Endothelial cell of umbilical vein (primary cell): ENCODE results near the gene PDSS2. TPM values are rescaled to one million over a fixed set of nuclear protein-coding genes. Genes with fewer than 3 reads are reported as not detected.

Source experiments
- BruUV-seq: library from RNA; stranded (reverse); fragments of 400-500 nt; replicated peaks from 2 replicates; lab custom pipeline; 2021; lab: Mats Ljungman, UMichigan
- CTCF ChIA-PET: fragments of 300-600, 350-600 bp; sonication (Branson Sonifier 250); formaldehyde crosslinking; loops from one replicate; lab custom pipeline; 2021; ENCODE audit warnings: antibody characterized with exemption, inconsistent platforms; lab: Charles Lee
- POLR2A ChIA-PET: fragments of 300-600, 350-600 bp; sonication (Branson Sonifier 250); formaldehyde crosslinking; loops from one replicate; lab custom pipeline; 2021; ENCODE audit warnings: antibody characterized with exemption, inconsistent platforms; lab: Charles Lee
- DNase-seq: peaks from one replicate; pipeline ENCODE4 v3.0.0-alpha.2; 2011; ENCODE audit warnings: low read depth, low spot score
- FAIRE-seq: peaks from 2 replicates; lab custom pipeline; 2011; peaks lifted over from hg19 to GRCh38; lab: Jason Lieb, UNC
- H2AFZ ChIP-seq: 2 replicates; pipeline ENCODE4 v1.6.0; 2012; ENCODE audit warnings: low read depth, low read length, control low read depth, inconsistent platforms
- H3K27ac ChIP-seq: 2 replicates; pipeline ENCODE4 v1.5.1; 2011; ENCODE audit warnings: low read depth, mild to moderate bottlenecking, control low read depth, low read length, moderate library complexity; ENCODE audit not compliant: insufficient read depth
- H3K27me3 ChIP-seq, 2 experiments: 2 replicates each; pipeline versions ENCODE4 v1.6.0 to v1.6.1; 2011; ENCODE audit warnings: low read length in 2 of 2, mixed read lengths in 1 of 2; ENCODE audit not compliant: control insufficient read depth in 2 of 2, insufficient read depth in 2 of 2
- H3K36me3 ChIP-seq, 2 experiments: 2 replicates in 1 of 2; 3 replicates in 1 of 2; pipeline ENCODE4 v1.5.1; 2011; ENCODE audit warnings: low read length in 2 of 2, mild to moderate bottlenecking in 1 of 2, moderate library complexity in 1 of 2; ENCODE audit not compliant: control insufficient read depth in 2 of 2, insufficient read depth in 2 of 2; ENCODE audit errors: extremely low read depth in 1 of 2
- H3K4me1 ChIP-seq: 3 replicates; pipeline ENCODE4 v1.5.1; 2011; ENCODE audit warnings: mild to moderate bottlenecking, low read length; ENCODE audit not compliant: control insufficient read depth, insufficient read depth; ENCODE audit errors: extremely low read depth
- H3K4me2 ChIP-seq: 2 replicates; pipeline ENCODE4 v1.6.1; 2011; ENCODE audit warnings: low read length, control low read depth, mixed read lengths; ENCODE audit not compliant: insufficient read depth
- H3K4me3 ChIP-seq, 3 experiments: fragments of 200-600 bp in 1 of 3; sonication (generic), shearing (Covaris generic) in 1 of 3; replicated peaks in 1 of 3; 2 replicates each; pipeline ENCODE4 v1.5.1; 2011 to 2016; ENCODE audit warnings: control low read depth in 3 of 3, low read length in 3 of 3, mild to moderate bottlenecking in 2 of 3, inconsistent platforms in 1 of 3, low read depth in 1 of 3, moderate library complexity in 1 of 3; ENCODE audit not compliant: insufficient read depth in 1 of 3
- H3K79me2 ChIP-seq: 2 replicates; pipeline ENCODE4 v1.6.0; 2012; ENCODE audit warnings: low read length, inconsistent platforms; ENCODE audit not compliant: control insufficient read depth, insufficient read depth
- H3K9ac ChIP-seq: replicated peaks from 2 replicates; pipeline ENCODE3; 2011; ENCODE audit warnings: low read length, control low read depth; ENCODE audit not compliant: insufficient read depth; ENCODE audit errors: extremely low read depth
- H3K9me1 ChIP-seq: replicated peaks from 3 replicates; pipeline ENCODE4 v1.6.0; 2011; ENCODE audit warnings: mild to moderate bottlenecking, low read length; ENCODE audit not compliant: control insufficient read depth, insufficient read depth; ENCODE audit errors: extremely low read depth
- H3K9me3 ChIP-seq: replicated peaks from 2 replicates; pipeline ENCODE4 v1.5.1; 2012; ENCODE audit warnings: low read length, inconsistent platforms; ENCODE audit not compliant: control insufficient read depth, insufficient read depth
- H4K20me1 ChIP-seq: replicated peaks from 2 replicates; pipeline ENCODE3; 2011; ENCODE audit warnings: mild to moderate bottlenecking, low read length; ENCODE audit not compliant: control insufficient read depth, insufficient read depth; ENCODE audit errors: extremely low read depth
- CTCF ChIP-seq, 2 donors: IDR thresholded peaks; 1 replicate in 1 of 2; 2 replicates in 1 of 2; pipeline ENCODE4 v1.5.1; 2011; ENCODE audit warnings: low read length in 2 of 2, mild to moderate bottlenecking in 2 of 2, moderate library complexity in 2 of 2, control low read depth in 1 of 2, inconsistent platforms in 1 of 2, low read depth in 1 of 2; ENCODE audit not compliant: insufficient read depth in 1 of 2; ENCODE audit errors: extremely low read depth in 1 of 2
- EZH2 ChIP-seq: IDR thresholded peaks from 2 replicates; pipeline ENCODE4 v1.6.1; 2012; ENCODE audit warnings: borderline replicate concordance, low read depth, mild to moderate bottlenecking, moderate library complexity, low read length, inconsistent platforms; ENCODE audit not compliant: severe bottlenecking
- FOS ChIP-seq: IDR thresholded peaks from 2 replicates; pipeline ENCODE4 v1.6.1; 2011; ENCODE audit warnings: mild to moderate bottlenecking, low read length, moderate library complexity, borderline replicate concordance; ENCODE audit not compliant: insufficient read depth
- GATA2 ChIP-seq: IDR thresholded peaks from 2 replicates; pipeline ENCODE4 v1.7.0; 2011; ENCODE audit warnings: low read depth, mild to moderate bottlenecking, moderate library complexity, mixed read lengths, low read length; ENCODE audit not compliant: insufficient read length, insufficient read depth
- JUN ChIP-seq: IDR thresholded peaks from 2 replicates; pipeline ENCODE4 v1.6.1; 2011; ENCODE audit warnings: borderline replicate concordance, low read depth; ENCODE audit not compliant: insufficient read length, insufficient read depth
- MAX ChIP-seq: IDR thresholded peaks from 2 replicates; pipeline ENCODE4 v1.6.1; 2011; ENCODE audit not compliant: insufficient read depth, insufficient read length
- MYC ChIP-seq: IDR thresholded peaks from one replicate; pipeline ENCODE4 v1.6.1; 2011; ENCODE audit warnings: mild to moderate bottlenecking, low read depth, low read length
- POLR2A ChIP-seq: IDR thresholded peaks from 2 replicates; pipeline ENCODE4 v1.6.1; 2012; ENCODE audit warnings: low read depth, mild to moderate bottlenecking, control low read depth, low read length
- POLR2AphosphoS5 ChIP-seq: IDR thresholded peaks from 2 replicates; pipeline ENCODE4 v1.6.1; 2012; ENCODE audit warnings: low read depth, mild to moderate bottlenecking, control low read depth, low read length, moderate library complexity; ENCODE audit not compliant: insufficient read depth
- dilution Hi-C: fragments of 300-500 bp; cut with MboI; formaldehyde crosslinking; loops from one replicate; pipeline ENCODE4 v1.15.0; 2019; ENCODE audit warnings: low sequenced_read_pairs; ENCODE audit not compliant: extremely low pct_ligation_motif_present
- intact Hi-C: fragments of 100-400 bp; cut with micrococcal nuclease; formaldehyde crosslinking; loops from one replicate; pipeline ENCODE4 v1.10.0; 2022
- polyA plus RNA-seq, 4 experiments: library from polyadenylated mRNA; depleted of rRNA in 3 of 4; stranded (reverse) in 3 of 4; unstranded in 1 of 4; fragments of >200 nt; gene quantifications; 2 replicates each; pipeline versions ENCODE4 v1.2.1 to v1.2.3, GENCODE V29; 2011 to 2012; ENCODE audit warnings: missing spikeins in 1 of 4
- total RNA-seq: library from RNA; stranded (reverse); gene quantifications from 2 replicates; pipeline ENCODE4 v1.2.3, GENCODE V29; 2021

The PDSS2 gene
- total and polyA plus RNA-seq, 2 donors (not counting 3 experiments of a cell fraction or from before 2014, with no cell fraction given): 7.6 to 9.3 TPM

- H3K4me1 ChIP-seq: no peaks in the 10 kb centered on the region
- no TSS peak for BruUV-seq
- no peaks in the 10 kb centered on the region for H4K20me1 ChIP-seq
- no peak for FAIRE-seq
- CTCF ChIA-PET: interaction anchor here (1.1 kb wide), 1 partner anchor 128 kb away, joined by 3 read pairs; no protein-coding TSS in a partner anchor
- H3K79me2 ChIP-seq: no peaks in the 10 kb centered on the region
- dilution Hi-C loops: no loop called here
- H3K9me3 ChIP-seq: no peaks in the 10 kb centered on the region
- no peaks in the 10 kb centered on the region for H3K36me3 ChIP-seq
- no peak for DNase-seq
- TF ChIP-seq FOS (no peak), MYC (no peak), POLR2A (no peak), CTCF (IDR thresholded peaks at IDR 0.05; ENCODE audit: extremely low read depth in 1 of 2, insufficient read depth in 1 of 2, low read depth in 1 of 2, low read length in 2 of 2) (no peak), GATA2 (no peak), POLR2AphosphoS5 (no peak), MAX (no peak), JUN (no peak), EZH2 (no peak)
- H3K9me1 ChIP-seq: no peaks in the 10 kb centered on the region
- intact Hi-C loops: no loop called here
- no peaks in the 10 kb centered on the region for H3K27me3 ChIP-seq
- H3K9ac ChIP-seq: no peak overlapping the region
- no peak overlapping the region for H3K4me2 ChIP-seq
- POLR2A ChIA-PET: no interaction called here
- H2AFZ ChIP-seq: no peak overlapping the region
- no peak overlapping the region for H3K27ac ChIP-seq
- no peak overlapping the region for H3K4me3 ChIP-seq
Observed at GRCh38 chr6:107292715-107293271, 166.6 kb downstream of the PDSS2 start.
